TTC549 (cell line): ENCODE data around the gene CREB3.

Experiments used
- FAIRE-seq: peaks from 2 replicates; lab custom pipeline; 2012; peaks lifted over from hg19 to GRCh38; lab: Jason Lieb, UNC

CREB3 gene

GRCh38 chr9:35749515-35750255 is 17.2 kb downstream of the CREB3 start:
- no peak for FAIRE-seq

GRCh38 chr9:35750256-35750531 is 17.7 kb downstream of the CREB3 start:
- no peak for FAIRE-seq

- FAIRE-seq, result no peak
Measured at GRCh38 chr9:35753466-35753865, 21.0 kb downstream of the CREB3 start.

- no peak for FAIRE-seq
Measured at GRCh38 chr9:35754264-35754663, 21.8 kb downstream of the CREB3 start, which contains the start of gene MSMP. MSMP (minus strand) TSS chr9:35754276; CDS start chr9:35754129, 147 bp downstream.

GRCh38 chr9:35755071-35755470 is 22.6 kb downstream of the CREB3 start:
- no peak for FAIRE-seq

- no peak for FAIRE-seq
Measured at GRCh38 chr9:35756275-35757225, 24.1 kb downstream of the CREB3 start.

GRCh38 chr9:35757226-35757891 is 24.9 kb downstream of the CREB3 start:
- FAIRE-seq, result no peak

- no peak for FAIRE-seq
Measured at GRCh38 chr9:35757892-35758275, 25.4 kb downstream of the CREB3 start.

- FAIRE-seq, result no peak
Measured at GRCh38 chr9:35758475-35759050, 26.1 kb downstream of the CREB3 start.

- no peak for FAIRE-seq
Measured at GRCh38 chr9:35759795-35760194, 27.3 kb downstream of the CREB3 start.

GRCh38 chr9:35760651-35761050 is 28.2 kb downstream of the CREB3 start:
- FAIRE-seq, result no peak

GRCh38 chr9:35763181-35763580 is 30.7 kb downstream of the CREB3 start:
- no peak for FAIRE-seq

- FAIRE-seq, result no peak
Measured at GRCh38 chr9:35763803-35764202, 31.3 kb downstream of the CREB3 start.

- no peak for FAIRE-seq
Measured at GRCh38 chr9:35766997-35767396, 34.5 kb downstream of the CREB3 start.

- no peak for FAIRE-seq
Measured at GRCh38 chr9:35767458-35767857, 35.0 kb downstream of the CREB3 start.

- FAIRE-seq, result no peak
Measured at GRCh38 chr9:35769763-35770162, 37.3 kb downstream of the CREB3 start.

- FAIRE-seq, result no peak
Measured at GRCh38 chr9:35771075-35771433, 38.6 kb downstream of the CREB3 start.

- no peak for FAIRE-seq
Measured at GRCh38 chr9:35771534-35771933, 39.1 kb downstream of the CREB3 start.

- FAIRE-seq, result no peak
Measured at GRCh38 chr9:35771943-35772342, 39.5 kb downstream of the CREB3 start.

- FAIRE-seq, result no peak
Measured at GRCh38 chr9:35774907-35775635, 42.6 kb downstream of the CREB3 start.

GRCh38 chr9:35776018-35776417 is 43.6 kb downstream of the CREB3 start:
- FAIRE-seq, result no peak

- no peak for FAIRE-seq
Measured at GRCh38 chr9:35778496-35778895, 46.0 kb downstream of the CREB3 start.
